GM21619 (cell line): ENCODE data around the gene EIF1AX.
"Not testable (repeated sequence)": the region's sequence is repeated elsewhere in the genome, so short reads cannot be mapped to it uniquely, and the experiment has no call there.

Experiments used
- ATAC-seq: cut with Tn5 transposase; IDR thresholded peaks from one replicate; pipeline ENCODE4 v1.9.1; 2021; ENCODE audit not compliant: unreplicated experiment

EIF1AX gene, protein sequence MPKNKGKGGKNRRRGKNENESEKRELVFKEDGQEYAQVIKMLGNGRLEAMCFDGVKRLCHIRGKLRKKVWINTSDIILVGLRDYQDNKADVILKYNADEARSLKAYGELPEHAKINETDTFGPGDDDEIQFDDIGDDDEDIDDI

DNA sequence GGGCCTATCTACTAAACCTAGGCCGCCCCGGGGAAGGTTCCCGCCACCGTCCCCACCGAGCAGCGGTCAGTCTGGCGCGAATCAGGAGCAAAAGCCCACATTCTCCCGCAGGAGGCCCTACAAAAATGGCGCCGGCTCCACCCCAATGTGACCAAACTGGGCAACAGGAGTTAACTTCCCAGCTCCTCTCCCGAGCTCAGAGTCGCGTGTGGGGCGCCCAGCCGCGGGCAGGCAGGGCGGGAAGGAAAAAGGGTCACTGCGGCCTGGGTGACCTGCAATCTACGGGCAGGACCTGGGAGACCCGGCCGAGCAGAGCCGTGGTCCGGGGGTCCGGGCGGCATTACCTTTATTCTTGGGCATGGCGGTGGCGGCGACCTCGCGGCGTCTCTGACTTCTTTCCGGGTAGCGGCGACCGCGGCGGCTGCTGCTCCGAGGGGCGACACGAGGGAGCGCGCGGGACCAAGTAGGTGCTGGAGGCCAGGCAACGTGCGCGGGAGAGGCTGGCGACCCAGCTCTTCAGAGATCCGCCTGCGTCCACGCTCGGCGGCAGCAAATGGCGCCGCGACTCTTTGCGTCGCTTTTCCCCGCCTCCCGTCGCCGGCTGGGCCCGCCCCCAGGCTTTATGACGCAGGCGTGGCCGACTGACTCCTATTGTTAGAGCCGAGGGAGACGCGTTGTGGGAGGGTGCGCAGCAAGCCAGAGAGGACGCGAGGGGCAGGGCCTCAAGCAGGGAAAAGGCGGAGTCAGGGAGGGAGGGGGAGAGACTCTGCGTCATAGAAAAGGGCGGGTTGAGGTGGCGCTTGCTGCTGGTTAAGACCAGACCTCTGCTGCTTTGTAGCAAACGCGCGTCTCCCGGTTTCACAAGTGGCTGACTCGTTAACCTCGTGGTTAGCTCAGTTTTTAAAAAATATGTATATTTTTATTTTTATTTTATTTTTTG is at the start of gene EIF1AX:
Gene EIF1AX, minus strand, starts transcription at position 558 of the 940 bp plus-strand sequence. Its CDS starts 198 bp downstream, at position 360.
- ATAC-seq, result peak; percentile 97

DNA sequence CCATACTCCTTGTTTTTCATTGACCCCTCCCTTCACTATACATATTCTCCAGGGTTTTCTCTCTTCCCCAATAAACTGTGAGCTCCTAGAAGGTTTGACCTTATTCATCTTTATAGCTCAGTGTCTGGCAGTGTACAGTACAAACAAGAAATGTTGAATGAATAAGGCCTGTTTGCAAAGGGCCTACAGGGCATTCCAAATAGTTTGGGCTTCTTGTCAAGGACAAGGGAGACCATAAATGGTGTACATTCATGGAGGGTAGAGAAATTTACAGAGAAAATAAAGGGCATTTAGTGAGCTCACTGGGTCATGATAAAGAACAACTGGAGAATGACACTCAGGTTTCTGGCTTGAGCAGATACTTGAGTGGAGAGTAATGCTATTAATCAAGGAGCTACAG is 47.5 kb upstream of the EIF1AX start:
- no peak for ATAC-seq

DNA sequence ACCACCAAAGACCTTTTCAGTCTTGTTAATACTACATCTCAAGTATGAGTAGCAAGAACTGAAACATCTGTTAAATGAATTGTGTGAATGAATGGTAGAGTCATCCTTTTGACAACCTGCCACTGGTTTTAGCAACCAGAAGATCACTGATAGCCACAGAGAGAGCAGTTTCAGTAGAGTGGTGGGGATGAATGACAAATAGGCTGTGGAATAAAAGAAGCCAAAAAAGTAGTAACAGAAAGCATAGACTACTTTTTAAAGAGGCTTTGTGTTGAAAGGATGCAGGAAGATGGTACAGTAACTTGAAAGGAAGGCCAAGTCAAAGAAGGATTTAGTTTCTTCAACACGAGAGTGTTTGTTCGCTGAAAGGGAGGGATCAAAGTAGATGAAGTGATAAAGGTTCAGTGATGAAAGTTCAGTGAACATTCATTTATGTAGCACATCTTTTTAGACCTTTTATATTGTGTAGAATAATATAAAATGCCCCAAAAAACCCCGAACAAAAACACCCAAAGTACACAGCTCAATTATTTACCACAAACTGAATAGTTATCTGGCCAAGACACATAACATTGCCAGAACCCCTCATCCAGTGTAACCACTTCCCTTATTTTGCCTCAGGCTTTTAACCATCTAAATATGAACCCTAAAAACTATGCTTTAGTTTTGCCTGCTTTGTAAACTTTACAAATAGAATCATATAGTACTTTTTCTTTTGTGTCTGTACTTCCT is 40.1 kb upstream of the EIF1AX start:
- no peak for ATAC-seq

DNA sequence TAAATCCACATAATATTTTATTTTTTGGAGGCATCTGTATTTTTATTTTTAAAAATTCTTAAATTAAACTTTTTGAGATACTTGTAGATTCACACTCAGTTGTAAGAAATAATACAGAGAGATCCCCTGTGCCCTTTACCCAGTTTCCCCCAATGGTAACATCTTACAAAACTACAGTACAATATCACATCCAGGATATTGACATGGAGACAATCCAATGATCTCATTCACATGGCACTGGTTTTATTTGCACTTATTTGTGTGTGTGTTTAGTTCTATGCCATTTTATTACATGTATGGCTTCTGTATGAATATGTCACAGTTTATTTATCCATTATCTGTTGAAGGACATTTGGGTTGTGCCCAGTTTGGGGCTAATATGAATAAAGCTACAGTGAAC is 35.5 kb upstream of the EIF1AX start:
- no peak for ATAC-seq

DNA sequence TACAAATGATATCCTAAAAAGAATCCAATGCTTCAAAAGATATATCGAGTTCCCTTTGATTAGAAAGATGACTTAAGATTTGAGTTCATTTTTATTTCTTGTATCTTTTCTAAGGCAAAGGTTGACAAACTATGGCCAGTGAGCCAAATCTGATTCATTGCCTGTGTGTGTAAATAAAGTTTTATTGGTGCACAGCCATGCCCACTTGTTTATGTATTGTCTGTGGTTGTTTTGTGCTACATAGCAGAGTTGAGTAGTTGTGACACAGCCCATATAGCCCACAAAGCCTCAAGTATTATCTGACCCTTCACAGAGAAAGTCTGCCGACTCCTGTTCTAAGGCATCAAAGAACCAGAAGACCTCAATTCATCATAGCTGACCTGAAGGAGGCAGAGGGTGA is 32.2 kb upstream of the EIF1AX start:
- ATAC-seq, result no peak

DNA sequence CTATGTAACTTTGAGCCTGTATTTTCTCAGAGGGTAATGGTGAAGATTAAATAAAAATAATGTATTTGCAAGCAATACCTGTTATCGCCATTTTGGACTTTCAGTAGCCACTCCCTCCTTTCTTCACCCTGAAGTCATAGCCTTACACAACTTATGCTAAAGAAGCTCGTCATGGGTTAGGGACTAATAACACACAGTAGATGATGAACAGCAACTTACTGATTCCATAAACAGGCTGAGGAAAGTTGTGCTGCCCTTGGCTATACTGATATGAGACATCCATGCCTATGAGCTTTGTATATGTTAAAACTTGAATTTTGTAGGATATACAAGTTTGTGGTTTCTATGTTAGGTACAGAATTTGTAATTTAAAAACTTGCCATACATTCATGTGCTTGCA is 31.7 kb upstream of the EIF1AX start:
- ATAC-seq, result no peak

DNA sequence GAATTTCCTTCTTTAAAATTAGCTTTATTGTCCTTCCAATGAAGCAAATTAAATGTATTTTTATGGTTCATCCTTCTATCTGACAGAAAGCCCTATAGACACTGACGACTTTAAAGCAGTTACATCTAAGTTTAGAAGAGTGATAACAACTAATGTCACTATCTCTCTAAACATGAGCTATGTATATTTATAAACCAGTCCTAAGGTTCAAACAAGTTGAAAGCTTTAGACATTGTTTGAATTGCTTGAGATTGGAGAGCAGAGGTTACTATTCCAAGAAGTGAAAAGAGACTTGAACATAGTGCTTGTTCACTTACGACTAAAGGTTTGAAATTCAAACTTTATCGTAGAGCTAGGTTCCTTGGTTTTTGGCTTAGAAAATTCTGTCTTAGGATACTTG is 30.2 kb upstream of the EIF1AX start:
- no peak for ATAC-seq

DNA sequence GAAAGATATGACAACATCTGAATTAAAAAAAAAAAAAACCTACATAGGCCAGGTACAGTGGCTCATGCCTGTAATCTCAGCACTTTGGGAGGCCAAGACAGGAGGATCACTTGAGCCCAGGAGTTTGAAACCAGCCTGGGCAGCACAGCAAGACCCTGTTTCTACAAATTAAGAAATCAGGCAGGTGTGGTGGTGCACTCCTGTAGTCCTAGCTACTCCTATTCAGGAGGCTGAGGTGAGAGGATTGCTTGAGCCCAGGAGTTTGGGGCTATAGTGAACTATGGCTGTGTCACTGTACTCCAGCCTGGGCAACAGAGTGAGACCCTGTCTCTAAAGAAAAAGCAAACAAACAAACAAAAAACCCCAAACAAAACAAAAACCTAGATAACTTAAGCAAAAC is 20.9 kb upstream of the EIF1AX start:
- not testable (repeated sequence) for ATAC-seq

DNA sequence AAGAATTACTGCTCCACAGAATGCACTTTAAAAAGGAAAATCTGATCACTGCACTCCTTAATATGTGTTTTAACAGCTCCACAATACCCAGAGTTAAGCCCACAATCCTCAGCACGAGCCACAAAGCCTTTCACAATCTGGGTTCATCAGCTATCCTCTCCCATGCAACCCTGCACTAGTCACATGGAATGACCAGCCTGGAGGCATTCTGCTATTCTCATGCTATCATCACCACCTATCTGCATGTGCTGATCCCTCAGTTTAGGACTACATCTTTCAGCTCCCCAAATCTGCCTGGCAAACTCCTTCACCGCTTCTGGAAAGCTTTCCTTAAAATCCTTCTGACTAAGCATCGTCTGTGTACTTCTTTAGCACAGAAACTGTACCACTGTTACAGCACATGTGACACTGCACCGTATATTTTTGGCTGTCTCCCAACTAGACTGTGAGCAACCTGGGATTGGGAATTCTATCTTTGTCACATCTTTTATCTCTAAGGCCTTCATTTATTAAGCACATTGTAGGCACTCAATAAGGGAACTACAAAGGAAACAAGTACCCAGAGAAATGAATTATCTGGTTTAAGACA is 18.3 kb upstream of the EIF1AX start:
- no peak for ATAC-seq

DNA sequence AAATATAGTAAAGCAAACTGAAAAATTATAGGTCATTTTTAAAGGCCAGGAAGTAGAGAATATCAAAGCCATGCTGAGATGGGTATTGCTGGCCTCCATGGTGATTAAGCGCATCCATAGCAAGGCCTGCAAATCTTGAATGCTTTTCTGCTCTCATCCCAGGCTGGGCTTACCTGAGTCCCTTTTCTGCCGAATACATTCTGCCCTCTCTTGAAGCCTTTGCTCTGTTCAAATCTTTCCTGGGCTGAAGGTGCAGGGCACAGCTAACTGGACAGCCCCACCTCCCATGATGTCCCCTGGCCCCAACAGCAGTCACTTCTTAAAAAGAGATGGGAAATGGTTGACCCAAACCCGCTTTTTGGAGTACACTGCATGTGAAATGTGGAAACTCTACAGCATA is 10.1 kb upstream of the EIF1AX start:
- no peak for ATAC-seq

DNA sequence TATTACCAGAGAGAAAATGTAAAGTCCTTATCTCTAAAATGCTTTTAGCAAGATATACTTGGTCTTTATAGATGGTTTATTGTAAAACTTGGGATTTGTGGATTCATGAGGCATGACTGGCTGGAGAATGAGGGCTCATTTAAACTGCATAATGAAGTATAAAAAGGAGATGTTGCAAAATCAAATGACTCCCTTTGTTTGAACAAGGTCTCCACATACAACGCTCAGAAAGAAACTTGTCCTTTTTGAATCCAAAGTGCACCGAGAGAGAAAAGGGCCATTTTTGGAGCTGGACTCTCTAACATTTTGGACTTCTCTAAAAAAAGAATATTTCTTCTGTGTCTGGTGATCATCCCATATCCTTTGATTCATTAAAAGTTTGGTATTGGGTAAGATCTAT is 7.7 kb upstream of the EIF1AX start:
- ATAC-seq, result no peak

DNA sequence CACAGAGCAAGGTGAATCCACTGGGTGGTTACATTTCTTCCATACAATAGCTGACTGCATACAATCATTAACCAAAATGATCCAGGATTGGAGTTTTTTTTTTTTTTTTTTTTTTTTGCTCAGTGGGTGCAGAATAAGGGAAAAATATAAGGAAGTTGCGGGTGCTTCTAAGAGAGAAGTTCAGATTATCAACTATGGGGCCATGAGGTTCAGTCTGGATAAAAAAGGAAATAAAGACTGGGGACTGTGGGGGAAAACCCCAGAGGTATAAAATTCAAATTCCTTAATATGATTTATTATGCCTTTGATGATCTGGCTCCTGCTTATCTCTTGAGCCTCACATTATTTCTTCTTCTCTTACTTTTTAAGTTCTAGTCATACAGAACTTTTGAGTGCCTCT is 5.9 kb upstream of the EIF1AX start:
- no peak for ATAC-seq

DNA sequence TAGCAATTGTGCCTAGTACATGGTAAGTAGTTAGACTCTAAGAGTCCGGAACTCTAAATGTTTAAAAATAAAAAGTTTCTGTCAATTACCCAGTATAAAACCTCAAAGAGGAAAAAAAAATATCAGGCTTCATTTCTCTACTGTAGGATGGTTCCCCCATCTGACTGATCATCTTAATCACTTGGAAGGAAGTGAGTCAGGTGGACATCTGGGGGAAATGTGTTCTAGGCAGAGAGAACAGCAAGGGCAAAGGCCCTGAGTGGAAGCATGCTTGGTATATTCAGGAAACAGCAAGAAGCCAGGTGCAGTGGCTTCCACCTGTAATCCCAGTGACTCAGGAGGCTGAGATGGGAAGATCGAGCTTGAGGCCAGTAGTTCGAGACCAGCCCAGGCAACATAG is 2.9 kb upstream of the EIF1AX start:
- no peak for ATAC-seq

DNA sequence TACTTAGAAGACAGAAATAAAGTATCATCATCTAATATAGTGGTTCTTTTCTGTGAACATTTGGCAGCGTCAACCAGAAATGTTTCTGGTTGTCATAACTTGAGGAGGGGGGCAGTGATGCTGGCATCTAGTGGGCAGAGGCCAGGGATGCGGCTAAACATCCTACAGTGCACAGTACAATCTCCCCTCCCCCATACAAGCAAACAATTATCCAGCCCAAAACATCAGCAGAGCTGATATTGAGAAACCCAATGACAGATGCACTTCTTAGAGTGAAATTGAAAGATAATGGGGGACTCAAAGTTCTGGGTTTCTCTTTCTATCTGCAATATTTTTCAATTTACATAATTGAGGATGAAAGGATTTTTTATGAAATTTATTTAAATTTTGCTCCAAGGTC is 1.9 kb upstream of the EIF1AX start:
- ATAC-seq, result no peak

DNA sequence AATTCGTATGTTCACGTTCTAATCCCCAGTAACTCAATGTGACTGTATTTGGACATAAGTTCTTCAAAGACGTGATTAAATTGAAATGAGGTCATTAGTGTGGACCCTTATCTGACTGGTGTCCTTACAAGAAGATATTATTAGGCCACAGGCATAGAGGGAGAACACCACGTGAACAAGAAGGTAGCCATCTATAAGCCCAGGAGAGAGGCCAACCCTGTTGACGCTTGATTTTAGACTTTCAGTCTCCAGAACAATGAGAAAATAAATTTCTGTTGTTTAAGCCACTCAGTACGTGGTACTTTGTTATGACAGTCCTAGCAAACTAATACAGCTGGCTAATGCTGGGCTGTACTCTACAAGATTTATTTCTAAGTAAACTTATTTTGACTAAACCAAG is 1.5 kb upstream of the EIF1AX start:
- ATAC-seq, result no peak

DNA sequence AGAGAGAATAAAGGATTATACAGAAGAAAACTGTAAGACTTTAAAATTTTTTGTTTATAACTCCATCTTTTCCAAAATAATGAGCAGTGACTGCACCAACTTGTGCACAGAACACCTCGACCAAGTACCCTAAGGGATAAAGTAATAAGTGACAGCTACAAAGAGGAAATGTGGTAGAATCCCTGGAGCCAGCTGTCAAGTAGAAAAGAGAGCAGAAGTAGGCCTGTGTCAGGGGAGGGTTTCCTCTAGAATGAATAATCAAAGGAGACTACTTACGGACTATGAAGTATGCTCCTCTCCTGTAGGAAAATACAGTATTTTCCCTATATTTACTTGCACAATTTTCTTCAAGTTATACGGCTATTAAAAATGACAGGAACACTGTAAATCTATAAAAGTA is 1.2 kb downstream of the EIF1AX start:
- ATAC-seq, result no peak

DNA sequence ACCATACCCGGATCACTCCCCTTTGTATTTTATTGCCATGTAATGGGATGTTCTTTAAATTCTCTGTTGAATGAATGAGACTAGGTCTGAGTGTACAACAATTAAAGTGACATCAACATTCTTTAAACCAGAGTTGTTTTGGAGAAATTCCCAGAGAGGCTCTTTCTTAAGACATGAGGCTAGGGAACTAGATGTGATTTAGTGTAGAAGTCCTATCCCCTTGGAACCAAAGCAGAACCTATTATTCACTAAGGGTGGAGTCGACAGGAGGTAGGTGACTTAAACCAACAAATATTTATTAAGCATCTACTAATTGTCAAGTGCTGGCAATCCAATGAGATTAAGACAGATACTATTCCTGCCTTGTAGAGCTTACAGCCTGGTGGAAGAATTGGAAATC is 1.7 kb downstream of the EIF1AX start:
- ATAC-seq, result no peak

DNA sequence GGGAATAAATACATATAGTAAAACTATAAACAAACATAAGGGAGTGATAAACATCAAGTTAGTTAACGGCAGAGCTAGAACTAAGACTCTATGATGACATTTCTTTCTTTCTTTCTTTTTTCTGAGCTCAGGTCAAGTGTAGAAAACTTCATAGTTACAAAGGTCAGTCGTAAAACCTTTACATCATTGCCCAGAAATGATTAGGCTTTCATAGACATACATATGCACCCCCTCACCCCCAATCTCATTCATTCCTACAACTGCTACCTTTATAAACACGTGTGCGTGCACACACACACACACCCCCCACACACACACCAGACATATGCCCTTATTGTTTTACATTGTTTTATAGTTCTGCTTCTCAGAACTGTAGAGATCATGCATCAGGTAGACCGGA is 5.7 kb downstream of the EIF1AX start:
- ATAC-seq, result no peak

DNA sequence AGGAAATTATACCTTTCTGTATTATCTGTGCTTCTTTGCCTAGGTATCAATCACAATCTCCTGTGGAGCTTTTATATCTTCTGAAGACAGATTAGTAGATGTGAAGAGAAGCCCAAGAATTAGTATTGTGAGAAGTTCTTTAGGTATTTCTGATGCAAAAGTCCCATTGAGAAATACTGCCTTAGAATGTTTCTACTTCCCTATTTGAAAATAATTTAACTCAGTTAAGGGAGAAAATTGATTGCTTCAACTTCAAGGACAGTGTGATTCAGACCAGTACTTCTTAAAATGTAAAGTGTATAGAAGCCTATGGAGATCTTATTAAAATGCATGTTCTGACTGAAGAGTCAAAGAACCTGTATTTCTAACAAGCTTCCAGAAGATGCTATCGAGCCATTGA is 9.0 kb downstream of the EIF1AX start:
- ATAC-seq, result no peak

DNA sequence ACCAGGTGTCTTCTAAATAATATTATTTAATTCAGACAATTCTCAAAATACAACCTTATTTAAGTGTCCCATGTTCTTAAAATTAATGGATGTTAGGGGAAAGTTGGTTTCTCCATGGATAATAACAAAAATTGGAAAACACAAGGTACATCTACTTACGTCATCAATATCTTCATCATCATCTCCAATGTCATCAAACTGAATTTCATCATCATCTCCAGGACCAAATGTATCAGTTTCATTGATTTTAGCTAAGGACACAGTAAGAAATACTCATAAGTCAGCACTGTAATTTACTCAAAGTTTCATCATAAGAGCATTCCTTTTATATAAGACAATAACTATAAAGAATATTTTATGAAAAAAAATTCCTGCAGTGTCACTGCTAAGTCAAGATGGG is 11.3 kb downstream of the EIF1AX start:
- no peak for ATAC-seq

DNA sequence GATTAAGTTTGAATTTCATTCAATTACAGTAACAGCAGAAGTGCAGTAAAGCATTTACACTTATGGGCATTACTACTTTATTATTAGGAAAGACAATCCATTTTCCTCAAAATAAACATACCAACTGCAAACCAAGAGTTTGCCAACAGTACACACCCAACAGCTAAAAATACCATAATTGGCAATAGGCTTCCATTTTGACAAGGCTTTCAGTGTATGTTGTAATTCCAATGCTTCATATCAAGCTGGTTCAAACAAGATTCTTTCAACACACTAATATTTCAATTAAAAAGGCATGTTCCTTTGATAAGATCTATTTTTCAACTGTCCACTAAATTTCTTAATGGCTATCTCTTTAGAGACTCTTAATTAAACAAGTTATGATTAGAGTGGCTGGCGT is 12.1 kb downstream of the EIF1AX start:
- no peak for ATAC-seq

DNA sequence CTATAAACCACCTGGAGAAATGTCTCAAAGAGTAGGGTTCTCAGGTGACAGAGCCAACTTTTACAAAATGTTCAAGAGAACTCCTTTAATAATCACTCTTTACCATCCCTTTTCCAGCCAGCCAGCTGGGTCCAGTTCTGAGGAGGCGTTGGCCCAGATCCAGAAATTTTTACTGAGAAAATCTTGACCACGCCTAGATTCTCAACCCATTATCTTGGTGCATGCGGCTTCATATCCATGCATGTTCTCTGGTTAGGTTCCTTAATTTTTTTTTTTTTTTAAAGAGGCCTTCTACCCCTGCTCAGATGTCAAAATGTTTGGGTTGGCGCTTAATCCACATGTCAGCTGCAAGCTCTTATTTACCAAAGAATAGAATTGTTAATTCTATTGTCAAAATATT is 13.0 kb downstream of the EIF1AX start:
- ATAC-seq, result no peak
